SK-N-SH (cell line): ENCODE measurements around the gene ZC3H18.

ENCODE experiments used
- EP300 ChIP-seq, 2 experiments: IDR thresholded peaks; 2 replicates each; pipeline versions ENCODE4 v1.4.0 to v1.6.1; 2012; ENCODE audit warnings: borderline replicate concordance in 1 of 2, low read depth in 1 of 2, low read length in 1 of 2
- EZH2phosphoT487 ChIP-seq: fragments of 200-600 bp; sonication (generic); IDR thresholded peaks from 2 replicates; pipeline ENCODE4 v1.6.1; 2017; ENCODE audit warnings: low read depth, mixed run types, mild to moderate bottlenecking, antibody characterized with exemption, moderate library complexity, borderline replicate concordance
- FOXM1 ChIP-seq: IDR thresholded peaks from 2 replicates; pipeline ENCODE4 v1.4.0; 2012; ENCODE audit warnings: low read depth, mild to moderate bottlenecking
- GATA2 ChIP-seq: sonication (generic); formaldehyde crosslinking; IDR thresholded peaks from 2 replicates; pipeline ENCODE4 v1.5.0; 2020; ENCODE audit warnings: mild to moderate bottlenecking, missing genetic modification reagents
- JUND ChIP-seq: IDR thresholded peaks from 2 replicates; pipeline ENCODE4 v1.4.0; 2012
- MXI1 ChIP-seq: IDR thresholded peaks from 2 replicates; pipeline ENCODE4 v1.6.1; 2012; ENCODE audit warnings: mild to moderate bottlenecking, low read depth, low read length, improper control_type of control experiment
- POLR2AphosphoS5 ChIP-seq: IDR thresholded peaks from 2 replicates; pipeline ENCODE4 v1.6.1; 2012; ENCODE audit warnings: low read depth, low read length
- RAD21 ChIP-seq: IDR thresholded peaks from 2 replicates; pipeline ENCODE4 v1.6.1; 2012; ENCODE audit warnings: mild to moderate bottlenecking, low read length
- RXRA ChIP-seq: IDR thresholded peaks from 2 replicates; pipeline ENCODE4 v1.4.0; 2012; ENCODE audit warnings: low read depth, mild to moderate bottlenecking, borderline replicate concordance
- SIN3A ChIP-seq: IDR thresholded peaks from 2 replicates; pipeline ENCODE4 v1.6.1; 2012; ENCODE audit warnings: low read depth, mild to moderate bottlenecking, low read length, moderate library complexity, borderline replicate concordance
- TAF1 ChIP-seq: IDR thresholded peaks from 2 replicates; pipeline ENCODE4 v1.6.1; 2012; ENCODE audit warnings: low read depth, mild to moderate bottlenecking, low read length, moderate library complexity, borderline replicate concordance
- TF ChIP-seq, protein P1 (sequence below): fragments of 200-600 bp; sonication (generic); IDR thresholded peaks from 2 replicates; pipeline ENCODE4 v1.6.1; 2017; ENCODE audit warnings: antibody characterized with exemption, mild to moderate bottlenecking, moderate library complexity
- TF ChIP-seq, protein P2 (sequence below): IDR thresholded peaks from 2 replicates; pipeline ENCODE4; 2012

GRCh38 chr16:88599825-88600538 lies 29.8 kb downstream of the ZC3H18 start:
- TF ChIP-seq, protein P1, sequence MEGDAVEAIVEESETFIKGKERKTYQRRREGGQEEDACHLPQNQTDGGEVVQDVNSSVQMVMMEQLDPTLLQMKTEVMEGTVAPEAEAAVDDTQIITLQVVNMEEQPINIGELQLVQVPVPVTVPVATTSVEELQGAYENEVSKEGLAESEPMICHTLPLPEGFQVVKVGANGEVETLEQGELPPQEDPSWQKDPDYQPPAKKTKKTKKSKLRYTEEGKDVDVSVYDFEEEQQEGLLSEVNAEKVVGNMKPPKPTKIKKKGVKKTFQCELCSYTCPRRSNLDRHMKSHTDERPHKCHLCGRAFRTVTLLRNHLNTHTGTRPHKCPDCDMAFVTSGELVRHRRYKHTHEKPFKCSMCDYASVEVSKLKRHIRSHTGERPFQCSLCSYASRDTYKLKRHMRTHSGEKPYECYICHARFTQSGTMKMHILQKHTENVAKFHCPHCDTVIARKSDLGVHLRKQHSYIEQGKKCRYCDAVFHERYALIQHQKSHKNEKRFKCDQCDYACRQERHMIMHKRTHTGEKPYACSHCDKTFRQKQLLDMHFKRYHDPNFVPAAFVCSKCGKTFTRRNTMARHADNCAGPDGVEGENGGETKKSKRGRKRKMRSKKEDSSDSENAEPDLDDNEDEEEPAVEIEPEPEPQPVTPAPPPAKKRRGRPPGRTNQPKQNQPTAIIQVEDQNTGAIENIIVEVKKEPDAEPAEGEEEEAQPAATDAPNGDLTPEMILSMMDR, result no peak
- no peak for TF ChIP-seq TAF1
- no peak for TF ChIP-seq EP300 (IDR thresholded peaks at IDR 0.05; ENCODE audit: borderline replicate concordance in 1 of 2, low read depth in 1 of 2, low read length in 1 of 2)
- TF ChIP-seq RXRA, result no peak
- no peak for TF ChIP-seq JUND
- TF ChIP-seq, protein P2, sequence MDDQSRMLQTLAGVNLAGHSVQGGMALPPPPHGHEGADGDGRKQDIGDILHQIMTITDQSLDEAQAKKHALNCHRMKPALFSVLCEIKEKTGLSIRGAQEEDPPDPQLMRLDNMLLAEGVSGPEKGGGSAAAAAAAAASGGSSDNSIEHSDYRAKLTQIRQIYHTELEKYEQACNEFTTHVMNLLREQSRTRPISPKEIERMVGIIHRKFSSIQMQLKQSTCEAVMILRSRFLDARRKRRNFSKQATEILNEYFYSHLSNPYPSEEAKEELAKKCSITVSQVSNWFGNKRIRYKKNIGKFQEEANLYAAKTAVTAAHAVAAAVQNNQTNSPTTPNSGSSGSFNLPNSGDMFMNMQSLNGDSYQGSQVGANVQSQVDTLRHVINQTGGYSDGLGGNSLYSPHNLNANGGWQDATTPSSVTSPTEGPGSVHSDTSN, result no peak
- no peak for TF ChIP-seq MXI1
- no peak for TF ChIP-seq SIN3A
- TF ChIP-seq FOXM1, result no peak
- no peak for TF ChIP-seq POLR2AphosphoS5
- no peak for TF ChIP-seq RAD21
- TF ChIP-seq EZH2phosphoT487, result no peak
- no peak for TF ChIP-seq GATA2 (CRISPR knock-in tag)
